A204.1 (cell line): ENCODE data around the gene NEU2.
"Not testable (repeated sequence)": the region's sequence is repeated elsewhere in the genome, so short reads cannot be mapped to it uniquely, and the experiment has no call there.

Experiments
- FAIRE-seq: peaks from 2 replicates; lab custom pipeline; 2012; peaks lifted over from hg19 to GRCh38; lab: Jason Lieb, UNC

The NEU2 gene

DNA sequence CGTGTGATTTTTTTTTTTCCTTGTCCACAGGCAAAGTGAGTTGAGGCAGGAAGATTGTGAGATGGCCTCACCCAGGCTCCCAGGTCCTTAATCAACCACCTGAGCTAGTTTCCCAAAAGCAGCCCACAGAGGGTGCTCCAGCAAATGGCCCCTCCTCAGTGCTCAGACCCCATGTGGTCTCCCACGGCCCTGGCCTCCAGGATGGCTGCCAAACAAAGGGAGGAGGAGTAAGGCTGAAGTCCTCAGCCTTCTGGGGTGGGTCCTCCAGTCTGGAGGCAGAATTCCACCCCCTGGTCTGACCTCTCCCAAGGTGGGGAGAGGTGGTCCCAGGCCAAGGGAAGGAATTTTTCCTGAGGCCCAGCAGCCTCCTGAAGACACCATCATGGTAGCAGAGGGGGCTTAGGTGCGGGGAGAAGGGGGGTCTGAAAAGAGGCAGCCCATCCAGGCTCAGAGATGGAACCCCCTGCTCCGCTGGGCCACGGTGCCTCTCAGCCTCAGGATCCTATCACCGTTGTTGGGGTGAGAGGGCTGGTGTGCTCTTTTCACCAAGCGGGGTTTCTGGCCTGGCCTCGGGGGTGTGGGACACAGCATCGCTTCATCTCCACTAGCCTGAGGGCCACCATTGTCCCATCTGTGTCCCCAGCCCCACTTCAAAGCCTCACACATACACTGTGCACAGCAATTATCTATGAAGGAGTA, 21.8 kb upstream of the NEU2 start:
- FAIRE-seq = no peak

DNA sequence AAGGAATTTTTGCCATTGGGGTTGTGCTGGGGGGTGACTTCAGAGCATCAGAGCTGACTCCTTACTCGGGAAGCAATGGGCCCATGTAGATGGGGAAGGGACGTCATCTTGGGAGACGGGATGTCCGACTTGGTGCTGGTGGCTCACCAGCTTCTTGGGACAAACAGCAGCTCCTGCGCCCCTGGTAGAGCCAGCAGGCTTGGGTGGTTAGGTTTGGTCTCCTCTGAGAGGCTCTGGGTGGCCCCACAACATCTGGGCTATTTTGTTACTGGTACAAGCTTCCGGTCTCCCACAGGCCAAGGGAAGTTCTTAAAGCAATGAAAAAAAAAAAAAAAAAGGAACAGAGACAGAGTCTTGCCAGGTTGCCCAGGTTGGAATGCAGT, 21.2 kb upstream of the NEU2 start:
- no peak for FAIRE-seq

DNA sequence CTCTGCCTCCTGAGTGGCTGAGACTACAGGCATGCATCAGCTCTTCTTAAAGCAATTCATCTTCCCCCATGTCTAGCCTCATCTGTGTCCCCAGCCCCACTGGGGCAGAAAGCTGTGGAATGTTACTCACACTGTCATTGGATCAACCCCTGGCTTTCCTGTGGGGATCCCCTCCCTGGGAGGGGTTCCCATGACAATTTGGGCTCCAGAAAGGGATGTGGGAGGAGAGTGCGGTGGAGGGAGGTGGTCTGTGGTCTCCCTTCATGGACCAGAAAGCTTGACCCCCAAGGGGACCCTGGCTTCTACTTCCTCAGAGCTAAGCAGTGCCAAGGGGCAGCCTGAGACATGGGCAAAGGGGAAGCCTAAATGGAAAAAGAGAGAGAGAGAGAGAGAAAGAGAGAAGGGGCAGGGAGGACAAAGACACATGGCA, 20.8 kb upstream of the NEU2 start:
- FAIRE-seq = no peak

DNA sequence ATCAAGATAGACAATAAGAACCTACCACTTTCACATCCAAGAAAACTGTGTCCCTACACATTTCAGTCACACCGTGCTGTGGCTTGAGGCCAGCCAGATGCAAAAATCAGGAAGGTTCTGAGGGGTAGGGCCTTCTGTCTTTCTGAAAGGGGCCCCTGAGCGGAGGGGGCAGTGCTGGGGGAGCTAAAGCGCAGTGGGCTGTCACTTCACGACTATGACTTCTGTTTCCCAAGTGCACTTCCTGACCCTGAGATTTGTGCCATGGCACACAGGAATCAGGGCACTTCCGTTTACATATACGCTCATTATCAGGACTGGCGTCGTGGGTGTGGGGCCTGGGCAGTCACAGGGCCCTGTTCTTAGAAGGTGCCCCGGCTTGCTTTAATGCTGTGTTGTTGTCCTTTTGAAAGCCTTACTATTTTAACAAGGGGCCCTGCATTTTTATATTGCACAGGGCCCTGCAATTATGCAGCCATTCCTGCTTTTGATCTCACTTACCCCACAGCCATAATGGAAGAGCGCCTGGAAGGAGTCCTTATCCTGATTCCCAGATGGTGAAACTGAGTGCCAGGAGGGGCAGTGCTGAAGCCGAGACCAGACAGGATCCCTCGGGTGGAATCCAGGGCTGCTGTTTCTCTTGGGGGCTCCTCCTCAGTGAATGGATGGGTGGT, 20.0 kb upstream of the NEU2 start:
- no peak for FAIRE-seq

DNA sequence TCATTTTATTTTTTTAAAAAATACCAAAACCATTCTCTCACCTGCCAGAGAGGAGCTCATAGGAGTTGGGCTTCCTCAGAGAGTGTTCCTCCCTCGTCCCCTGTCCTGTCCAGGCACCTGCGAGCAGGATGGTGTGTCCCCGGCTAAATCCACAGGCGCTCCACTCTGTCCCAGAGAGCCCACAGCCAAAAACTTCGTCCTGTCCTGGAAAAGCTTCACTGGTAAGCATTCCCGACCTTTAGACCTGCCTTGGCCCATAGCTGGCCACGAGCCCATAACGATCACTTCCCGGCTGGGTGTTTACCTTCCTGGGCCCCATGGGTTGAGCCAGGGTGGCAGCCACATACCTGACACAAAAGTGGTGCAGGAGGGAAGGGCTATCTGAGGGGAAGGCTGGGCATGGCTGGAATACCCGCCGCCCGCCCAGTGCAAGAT, 19.4 kb upstream of the NEU2 start, which contains the start of gene NGEF:
Gene NGEF (minus strand): TSS at position 230 of the 435 bp plus-strand sequence. CDS start 38,366 bp downstream, outside the sequence.
- FAIRE-seq = no peak

DNA sequence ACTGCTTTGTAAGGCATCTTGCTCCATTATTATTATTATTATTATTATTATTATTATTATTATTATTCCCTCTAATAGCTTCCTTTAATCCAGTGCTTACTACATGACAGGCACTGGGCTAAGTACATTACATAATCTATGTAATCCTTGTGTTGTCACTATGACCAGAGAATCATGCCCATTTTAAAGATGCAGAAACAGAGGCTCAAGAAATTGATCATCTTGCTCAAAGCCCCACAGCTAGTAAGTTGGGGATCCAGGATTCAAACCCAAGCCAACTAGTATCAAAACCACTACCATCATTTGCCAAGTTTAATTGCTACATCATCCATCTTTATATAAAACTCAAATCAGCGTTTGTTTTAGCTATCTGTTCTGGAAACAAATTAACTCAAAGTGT, 18.8 kb upstream of the NEU2 start:
- FAIRE-seq = no peak

DNA sequence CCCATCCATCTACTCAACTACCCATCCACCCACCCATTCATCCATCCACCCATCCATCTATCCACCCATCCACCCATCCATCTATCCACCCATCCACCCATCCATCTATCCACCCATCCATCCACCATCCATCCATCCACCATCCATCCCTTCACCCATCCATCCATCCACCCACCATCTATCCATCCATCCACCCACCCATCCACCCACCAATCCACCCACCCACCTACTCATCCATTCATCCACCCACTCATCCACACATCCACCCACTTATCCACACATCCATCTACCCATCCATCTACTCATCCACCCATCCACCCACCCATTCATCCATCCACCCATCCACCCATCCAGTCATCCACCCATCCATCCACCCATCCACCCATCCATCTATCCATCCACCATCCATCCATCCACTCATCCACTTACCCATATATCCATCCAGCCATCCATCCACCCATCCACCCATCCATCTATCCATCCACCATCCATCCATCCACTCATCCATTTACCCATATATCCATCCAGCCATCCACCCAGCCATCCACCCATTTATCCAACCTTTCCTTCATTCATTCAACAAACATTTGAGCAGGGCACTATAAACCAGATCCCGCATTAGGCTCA, 17.3 kb upstream of the NEU2 start:
- no peak for FAIRE-seq

DNA sequence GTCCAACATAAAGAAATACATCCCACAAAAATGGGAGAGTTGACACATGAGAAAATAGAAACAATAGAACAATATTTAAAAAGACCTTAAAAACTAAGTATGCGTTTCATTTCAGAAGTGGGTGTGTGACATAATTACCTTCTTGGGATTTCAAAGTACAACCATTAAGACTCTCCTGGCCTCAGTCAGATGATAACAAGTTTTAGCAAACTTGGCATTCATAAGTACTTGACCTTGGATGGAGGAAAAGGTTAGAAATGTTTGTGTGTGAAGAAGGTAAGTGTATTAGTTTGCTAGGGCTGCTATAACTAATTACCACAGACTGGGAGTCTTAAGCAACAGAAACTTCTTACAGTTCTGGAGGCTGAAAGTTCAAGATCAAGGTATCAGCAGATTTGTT, 14.5 kb upstream of the NEU2 start:
- FAIRE-seq = no peak

DNA sequence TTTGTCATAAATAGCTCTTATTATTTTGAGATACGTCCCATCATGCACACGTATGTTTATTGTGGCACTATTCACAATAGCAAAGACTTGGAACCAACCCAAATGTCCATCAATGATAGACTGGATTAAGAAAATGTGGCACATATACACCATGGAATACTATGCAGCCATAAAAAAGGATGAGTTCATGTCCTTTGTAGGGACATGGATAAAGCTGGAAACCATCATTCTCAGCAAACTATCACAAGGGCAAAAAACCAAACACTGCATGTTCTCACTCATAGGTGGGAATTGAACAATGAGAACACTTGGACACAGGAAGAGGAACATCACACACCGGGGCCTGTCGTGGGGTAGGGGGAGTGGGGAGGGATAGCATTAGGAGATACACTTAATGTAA, 12.9 kb upstream of the NEU2 start:
- FAIRE-seq = not testable (repeated sequence)

DNA sequence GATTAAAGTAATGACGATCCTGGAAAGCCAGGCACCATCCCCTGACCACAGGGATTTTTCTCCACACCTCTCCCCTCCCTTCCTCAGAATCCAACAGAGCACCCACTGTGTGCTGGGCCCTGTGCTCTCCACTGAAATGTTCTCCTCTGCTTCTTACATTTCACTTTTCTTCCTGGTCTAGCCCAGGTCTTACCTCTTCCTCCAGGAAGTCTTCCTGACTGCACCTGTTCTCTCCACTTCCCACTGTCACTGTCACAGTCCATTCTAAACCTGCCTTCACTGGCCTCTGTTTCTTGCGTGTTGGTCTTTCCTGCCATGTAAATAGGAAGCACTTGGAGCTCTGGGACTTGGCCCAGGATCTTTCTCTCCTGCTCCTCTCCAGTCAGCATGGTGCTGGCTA, 12.0 kb upstream of the NEU2 start:
- FAIRE-seq = no peak

DNA sequence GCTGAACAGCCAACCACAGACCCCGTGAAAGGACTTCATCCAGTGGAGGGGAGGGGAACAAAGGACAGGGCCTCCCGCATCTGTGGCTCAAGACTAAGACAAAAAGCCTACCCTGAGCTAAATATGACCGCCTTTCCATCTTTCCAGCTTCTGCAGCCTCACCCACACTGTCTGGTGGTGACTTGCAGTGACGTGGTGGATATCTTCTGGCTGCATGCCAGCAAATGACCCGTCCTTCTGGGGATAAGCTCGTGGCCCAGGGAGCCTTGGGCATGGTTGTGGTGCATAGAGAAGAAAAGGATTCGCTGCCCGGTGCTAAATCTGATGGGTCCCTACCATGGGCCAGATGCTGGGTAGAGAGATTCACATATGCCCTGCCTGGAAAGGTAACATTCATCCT, 10.7 kb upstream of the NEU2 start:
- FAIRE-seq = no peak

DNA sequence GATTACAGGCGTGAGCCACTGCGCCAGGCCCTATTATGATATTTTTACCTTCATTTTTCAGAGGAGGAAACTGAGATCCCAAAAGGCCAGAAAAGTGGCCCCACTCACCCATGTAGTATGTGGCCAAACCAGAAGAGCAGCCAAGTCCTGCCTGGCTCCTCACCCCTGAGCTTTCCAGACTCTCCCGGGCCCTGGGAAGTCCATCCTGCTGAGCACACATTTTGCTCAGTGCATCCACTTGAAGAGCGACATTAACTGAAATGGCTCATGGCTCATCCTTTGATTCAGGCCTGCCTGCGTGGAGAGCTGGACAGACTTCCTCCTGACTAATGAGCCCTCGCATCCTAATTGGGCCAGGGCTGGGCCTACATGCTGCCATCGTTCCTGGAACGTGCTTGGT, 9.9 kb upstream of the NEU2 start:
- FAIRE-seq = no peak

DNA sequence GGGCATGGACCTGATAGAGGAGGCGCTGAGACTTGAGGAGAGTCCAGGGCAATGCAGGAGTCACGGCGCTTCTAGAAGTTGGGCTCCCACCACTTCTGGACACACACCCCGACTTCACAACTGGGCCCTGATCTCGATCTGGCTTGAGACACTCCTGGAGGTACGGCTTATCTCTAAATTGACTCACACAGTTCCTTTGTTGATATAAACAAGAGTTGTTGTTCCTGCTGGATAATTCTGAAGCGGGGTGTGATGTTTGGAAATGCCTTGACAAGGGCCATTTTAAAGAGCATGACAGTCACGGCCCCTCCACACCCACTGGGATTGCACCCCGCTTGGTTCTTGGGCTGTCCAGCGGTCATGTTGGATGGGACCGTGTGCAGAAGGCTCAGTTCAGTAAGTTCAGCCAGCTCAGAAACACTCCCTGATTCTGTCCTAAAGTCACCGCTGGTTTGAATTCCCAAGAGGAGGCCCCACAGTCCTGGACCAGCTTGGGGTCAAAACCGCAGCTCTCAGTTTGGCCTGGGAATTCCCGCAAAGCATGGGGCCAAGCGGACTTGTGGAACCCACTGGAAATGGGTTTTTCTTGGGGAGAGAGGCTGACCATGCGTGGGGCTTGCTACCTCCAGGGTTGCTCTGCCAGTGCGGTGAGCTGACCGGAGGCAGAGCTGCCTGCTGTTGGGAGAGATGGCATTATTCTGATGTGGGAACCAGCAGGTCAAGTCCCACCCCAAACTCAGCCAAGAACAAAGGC, 9.3 kb upstream of the NEU2 start:
- no peak for FAIRE-seq

DNA sequence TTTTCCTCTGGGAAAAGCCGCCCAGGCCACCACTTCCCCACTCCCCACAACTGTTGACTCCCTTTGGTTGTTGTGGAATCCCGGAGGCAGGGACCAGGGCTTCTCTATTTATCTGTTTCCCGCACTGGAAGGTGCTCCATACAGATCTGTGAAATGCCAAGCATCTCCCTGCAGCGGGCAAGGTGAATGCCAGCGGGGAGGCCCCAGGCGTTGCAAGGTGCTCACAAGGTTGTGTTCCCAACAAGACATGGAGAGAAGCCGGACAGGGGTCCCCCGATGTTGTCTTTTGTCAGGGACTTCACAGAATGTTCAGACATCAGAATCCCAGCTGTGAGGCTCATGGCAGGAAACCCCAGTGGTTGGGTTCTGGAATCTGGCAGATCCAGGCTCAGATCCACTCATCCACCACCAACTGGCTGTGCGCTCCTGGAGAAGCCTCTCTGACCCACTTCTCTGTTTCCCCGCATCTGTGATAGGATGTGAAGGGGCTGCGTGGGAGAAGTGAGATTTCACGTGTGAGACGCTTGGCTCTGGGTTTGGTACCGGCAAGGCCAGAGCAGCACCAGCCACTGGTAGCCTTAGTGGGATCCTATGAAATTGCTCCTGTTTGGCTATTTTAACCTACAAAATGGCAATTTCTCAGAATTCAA, 8.6 kb upstream of the NEU2 start:
- no peak for FAIRE-seq

DNA sequence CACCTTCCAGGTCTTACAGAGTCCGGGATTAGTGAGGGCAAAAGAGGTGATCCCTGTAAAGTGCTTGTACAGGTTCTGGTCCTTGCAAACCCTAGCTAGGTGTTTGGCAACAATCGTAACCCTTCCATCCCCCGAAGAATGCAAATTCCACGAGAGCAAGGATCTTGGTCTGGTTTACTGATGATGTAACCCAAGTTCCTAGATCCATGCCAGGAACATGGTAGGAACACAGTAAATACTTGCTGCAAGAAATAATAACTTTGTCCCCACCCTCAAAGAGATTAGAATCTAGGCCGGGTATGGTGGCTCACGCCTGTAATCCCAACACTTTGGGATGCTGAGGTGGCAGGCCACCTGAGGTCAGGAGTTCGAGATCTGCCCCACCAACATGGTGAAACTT, 6.8 kb upstream of the NEU2 start:
- FAIRE-seq = no peak

DNA sequence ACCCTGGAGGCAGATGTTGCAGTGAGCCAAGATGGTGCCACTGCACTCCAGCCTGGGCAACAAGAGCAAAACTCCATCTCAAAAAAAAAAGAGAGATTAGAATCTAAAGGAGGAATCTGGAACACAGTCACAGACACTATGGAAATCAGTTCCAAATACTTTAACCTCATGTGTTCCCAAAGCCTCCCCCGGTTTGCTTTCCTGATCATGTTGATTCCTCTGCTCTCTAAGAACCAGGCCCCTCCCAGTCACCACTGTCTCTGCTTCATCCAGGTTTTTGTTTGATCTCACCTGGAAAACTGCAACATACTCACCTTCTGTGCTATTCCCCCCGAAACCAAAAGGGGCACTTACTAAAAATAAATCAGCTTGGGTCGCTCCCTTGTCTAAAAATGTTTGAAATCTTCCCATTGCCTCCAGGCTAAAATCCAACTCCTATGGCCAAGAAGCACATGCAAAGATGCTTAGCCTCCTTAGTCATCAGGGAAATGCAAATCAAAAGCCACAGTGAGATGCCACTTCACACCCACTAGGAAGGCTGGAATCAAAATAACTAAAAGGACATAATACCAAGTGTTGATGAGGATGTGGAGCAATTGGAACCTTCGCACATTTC, 6.2 kb upstream of the NEU2 start:
- FAIRE-seq = no peak

DNA sequence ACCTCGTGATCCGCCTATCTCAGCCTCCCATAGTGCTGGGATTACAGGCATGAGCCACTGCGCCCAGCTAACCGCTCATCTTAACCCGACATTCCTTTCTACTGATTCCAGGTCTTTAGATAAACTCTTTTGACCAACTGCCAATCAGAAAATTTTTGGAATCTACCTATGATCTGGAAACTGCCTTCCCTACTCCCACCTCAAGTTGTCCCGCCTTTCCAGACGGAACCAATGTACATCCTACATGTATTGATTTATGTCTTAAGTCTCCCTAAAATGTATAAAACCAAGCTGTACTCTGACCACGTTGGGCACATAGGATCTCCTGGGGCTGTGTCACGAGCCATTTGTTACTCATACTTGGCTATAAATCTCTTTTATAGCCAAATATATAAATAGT, 3.2 kb upstream of the NEU2 start:
- FAIRE-seq = no peak

DNA sequence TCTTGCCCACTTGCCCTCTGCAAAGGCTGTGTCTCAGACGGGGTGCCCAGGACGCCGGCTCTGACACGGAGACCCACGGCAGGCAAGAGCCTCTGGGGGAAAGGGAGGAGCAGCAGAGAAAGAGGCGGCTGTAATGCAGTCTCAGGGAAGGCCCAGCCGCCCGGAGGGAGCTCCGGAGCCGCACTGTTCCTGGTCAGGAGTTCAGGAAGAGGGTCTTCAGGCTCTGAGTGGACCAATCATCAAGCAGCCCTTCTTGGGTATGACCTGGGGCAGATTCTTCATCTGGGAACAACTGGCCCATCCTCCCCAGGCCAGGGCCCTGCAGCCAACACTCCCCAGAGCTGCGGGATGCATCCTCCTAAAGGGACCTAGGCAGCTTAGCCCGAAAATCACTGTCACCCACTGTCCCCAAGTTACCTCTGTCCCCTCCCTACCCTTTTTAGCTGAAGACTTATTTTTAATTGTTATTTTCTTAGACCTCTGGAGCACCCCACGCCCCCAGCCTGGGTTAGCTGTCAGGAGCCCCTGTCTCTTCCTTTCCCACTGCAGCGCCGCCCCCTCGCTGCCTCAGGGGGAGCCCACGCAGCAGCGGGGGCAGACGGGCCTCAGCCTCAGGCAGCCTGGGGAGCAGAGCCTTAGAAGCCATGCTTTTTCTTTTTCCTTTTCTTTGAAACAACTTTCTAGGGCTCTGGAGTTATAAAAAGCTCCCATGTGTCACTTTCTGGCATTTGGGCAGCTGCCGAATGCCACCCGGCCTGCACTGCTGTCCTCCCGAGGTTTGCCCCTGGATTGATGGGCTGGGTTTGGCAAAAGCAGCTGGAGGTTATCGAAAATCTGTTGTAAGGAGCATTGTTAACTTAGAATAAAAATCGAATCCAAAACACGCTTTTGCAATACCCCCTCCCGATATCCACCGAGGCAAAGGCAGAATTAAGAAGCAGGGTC, 644 bp upstream of the NEU2 start:
- no peak for FAIRE-seq

DNA sequence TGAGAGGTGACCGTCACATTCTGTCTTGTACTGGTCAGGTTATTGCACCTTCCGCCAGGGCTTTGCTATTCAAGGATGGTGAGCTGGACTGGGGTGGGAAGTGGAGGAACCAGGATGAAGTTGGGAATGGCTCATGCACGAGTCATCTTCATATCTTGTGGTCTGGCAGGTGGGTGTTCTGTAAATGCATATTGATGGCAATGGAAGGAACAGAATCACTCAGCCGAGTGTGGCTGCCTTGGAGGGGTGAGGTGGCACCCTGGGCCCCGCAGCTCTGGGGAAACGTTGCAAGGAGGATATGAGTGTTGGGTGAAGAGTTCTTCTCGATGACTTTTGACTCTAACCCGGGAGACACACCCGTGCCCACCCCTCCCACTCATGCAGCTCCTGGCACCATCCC, 1.2 kb downstream of the NEU2 start:
- no peak for FAIRE-seq

DNA sequence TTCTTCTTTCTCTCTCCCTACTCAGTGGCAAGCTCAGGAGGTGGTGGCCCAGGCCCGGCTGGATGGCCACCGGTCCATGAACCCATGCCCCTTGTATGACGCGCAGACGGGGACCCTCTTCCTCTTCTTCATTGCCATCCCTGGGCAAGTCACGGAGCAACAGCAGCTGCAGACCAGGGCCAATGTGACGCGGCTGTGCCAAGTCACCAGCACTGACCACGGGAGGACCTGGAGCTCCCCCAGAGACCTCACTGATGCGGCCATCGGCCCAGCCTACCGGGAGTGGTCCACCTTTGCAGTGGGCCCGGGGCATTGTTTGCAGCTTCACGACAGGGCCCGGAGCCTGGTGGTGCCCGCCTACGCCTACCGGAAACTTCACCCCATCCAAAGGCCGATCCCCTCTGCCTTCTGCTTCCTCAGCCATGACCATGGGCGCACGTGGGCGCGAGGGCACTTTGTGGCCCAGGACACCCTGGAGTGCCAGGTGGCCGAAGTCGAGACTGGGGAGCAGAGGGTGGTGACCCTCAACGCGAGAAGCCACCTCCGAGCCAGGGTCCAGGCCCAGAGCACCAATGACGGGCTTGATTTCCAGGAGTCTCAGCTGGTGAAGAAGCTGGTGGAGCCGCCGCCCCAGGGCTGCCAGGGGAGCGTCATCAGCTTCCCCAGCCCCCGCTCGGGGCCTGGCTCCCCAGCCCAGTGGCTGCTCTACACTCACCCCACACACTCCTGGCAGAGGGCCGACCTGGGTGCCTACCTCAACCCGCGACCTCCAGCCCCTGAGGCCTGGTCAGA, 1.8 kb downstream of the NEU2 start:
- FAIRE-seq = no peak
